HG03108 (cell line): Measurements from ENCODE around the gene SLC4A11.

Source experiments
- ATAC-seq: cut with Tn5 transposase; IDR thresholded peaks from one replicate; pipeline ENCODE4 v1.9.1; 2021; ENCODE audit warnings: moderate library complexity; ENCODE audit not compliant: unreplicated experiment

The SLC4A11 gene

DNA sequence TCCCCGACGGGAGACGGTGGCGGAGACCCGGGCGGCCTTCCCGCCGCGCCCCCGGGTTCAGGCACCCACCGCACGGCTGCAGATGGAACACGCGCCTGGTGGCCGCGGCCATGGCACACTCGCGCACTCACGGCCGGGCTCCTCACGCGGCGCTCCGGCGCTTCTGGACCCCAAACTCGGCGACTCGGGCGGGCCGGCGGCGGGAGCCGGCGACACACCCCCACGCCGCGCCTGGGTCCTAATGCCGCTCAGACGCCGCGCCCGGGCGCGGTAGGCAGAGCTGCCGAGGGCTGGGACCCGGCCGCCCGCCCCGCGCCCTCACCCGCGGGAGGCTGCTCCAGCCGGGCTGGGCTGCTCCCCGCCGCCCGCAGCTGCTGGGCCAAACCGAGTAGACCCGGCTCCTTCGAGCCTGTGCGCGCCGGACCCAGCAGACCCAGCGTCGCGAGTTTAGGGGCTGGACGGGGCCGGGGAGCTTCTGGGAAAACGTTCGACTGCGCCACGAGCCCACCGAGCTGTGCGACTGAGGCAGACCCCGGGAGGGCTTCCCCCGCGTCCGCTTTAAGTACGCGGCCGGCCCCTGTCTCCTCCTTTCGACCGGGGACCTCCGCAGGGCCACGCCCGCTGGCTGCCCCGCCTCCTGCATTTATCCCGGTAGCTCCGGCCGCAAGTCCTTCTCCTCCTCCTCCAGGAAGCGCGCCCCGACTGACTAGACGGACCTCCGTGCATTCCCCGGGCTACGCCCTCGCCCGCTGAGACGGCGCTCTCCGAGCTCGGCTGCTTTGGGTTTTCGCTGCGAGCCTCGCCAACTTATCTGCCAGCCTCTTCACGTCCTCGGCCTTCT is at the start of gene SLC4A11:
SLC4A11 (minus strand) TSS at position 165 of the 841 bp plus-strand sequence; CDS start at position 112, 53 bp downstream.
- no peak for ATAC-seq

DNA sequence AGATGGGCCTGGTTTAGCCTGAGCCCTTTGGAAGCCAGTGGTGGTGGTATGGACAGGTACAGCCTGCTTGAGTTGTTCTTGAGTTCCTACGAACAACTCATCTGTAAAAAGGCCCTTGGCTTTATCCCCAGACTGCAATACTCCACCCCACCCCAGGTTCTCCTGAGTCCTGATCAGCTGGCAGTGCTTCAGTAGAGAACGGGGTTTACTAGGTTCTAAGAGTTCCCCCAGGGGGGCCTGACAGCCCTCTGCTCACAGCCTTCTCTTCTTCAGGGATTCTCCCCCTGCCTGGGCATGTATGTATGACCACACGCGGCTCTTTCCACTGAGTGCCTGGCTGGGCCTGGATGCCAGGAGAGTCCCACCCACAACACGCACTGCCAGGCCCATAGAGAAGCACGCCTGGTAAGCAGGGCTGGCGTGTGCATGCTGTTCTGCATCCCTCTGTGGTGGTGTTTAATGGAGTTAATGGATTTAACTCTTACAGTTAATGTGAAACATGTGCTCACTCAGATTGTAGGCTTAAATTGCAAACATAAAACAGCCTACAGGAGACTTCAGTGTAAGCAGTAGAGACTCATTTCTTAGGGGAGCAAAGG is 44.3 kb upstream of the SLC4A11 start:
- ATAC-seq, result no peak

DNA sequence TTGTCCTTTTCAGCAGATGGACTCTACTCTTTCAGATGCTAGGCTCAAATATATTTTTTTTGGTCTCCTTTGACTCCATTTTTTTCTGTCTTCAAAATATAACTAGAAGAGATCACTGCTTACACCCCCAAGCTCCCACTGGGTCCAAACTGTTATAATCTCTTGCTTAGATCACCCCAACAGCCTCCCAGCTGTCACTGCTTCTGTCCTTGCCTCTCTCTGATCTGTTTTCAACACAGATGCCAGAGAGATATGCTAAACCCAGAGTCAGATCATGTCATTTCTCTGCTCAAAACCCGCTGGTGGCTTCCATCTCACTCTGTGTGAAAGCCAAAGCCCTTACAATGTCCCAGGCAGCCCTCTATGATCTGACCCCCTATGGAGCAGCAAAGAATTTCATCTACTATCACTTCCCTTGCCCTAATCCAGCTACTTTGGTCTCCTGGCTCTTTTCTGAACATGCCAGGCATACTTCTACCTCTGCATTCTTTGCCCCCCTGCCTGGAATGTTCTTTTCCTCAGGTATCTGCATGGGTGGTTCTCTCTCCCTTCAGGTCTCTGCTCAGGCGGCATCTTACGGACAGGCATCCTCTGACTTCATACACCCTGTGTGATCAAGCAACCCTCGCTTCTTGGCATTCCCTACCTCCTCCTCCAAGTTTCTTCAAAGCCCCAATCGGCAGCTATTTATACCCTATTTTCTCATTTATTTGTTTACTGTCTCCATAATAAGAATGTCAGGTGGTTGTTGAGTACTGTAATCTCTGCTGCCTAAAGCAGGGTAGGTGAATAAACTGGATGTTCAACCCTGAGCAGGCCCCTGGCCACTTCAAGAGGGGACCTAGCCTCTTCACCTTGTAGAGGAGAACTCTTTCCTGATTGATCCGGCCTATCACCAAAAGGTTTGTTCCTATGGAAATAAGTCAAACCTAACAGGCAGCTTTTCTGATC is 43.6 kb upstream of the SLC4A11 start:
- ATAC-seq, result no peak

DNA sequence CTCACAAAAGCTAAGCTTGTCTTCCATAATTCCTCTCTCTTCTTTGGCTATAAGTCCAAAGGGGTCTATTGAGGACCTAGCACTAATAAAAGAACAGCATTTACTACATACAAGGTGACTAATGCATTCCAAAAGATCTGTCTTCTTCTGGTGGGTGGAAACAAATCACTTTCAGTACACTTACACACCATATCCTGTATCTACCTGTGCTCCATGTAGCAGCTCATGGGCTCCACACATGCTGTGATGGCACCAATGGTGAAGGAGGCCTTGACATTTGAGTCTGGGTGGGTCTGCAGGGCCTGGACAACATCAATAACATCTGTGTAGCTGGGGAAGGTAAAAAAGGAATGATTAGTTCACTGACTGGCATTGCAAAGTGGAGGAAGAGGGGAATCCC is 42.4 kb upstream of the SLC4A11 start:
- no peak for ATAC-seq

DNA sequence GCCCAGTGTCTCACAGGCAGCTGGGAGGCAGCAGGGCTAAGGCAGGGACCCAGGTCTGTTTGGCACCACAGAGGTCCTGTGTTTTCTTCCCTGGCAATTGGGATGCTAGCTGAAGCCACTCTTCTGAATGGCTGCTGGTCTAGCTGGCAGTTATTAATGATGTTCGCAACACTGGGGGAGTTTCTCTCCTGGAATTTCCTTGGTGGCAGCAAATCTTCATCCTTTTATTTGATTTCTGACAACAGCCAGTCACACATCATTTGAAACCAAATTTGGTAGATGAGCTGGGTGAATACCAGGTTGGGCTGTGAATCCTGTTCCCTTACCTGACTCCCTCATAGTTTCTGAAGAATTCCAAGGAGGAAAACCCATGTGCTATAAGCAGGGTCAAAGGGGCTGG is 40.8 kb upstream of the SLC4A11 start:
- ATAC-seq, result no peak

DNA sequence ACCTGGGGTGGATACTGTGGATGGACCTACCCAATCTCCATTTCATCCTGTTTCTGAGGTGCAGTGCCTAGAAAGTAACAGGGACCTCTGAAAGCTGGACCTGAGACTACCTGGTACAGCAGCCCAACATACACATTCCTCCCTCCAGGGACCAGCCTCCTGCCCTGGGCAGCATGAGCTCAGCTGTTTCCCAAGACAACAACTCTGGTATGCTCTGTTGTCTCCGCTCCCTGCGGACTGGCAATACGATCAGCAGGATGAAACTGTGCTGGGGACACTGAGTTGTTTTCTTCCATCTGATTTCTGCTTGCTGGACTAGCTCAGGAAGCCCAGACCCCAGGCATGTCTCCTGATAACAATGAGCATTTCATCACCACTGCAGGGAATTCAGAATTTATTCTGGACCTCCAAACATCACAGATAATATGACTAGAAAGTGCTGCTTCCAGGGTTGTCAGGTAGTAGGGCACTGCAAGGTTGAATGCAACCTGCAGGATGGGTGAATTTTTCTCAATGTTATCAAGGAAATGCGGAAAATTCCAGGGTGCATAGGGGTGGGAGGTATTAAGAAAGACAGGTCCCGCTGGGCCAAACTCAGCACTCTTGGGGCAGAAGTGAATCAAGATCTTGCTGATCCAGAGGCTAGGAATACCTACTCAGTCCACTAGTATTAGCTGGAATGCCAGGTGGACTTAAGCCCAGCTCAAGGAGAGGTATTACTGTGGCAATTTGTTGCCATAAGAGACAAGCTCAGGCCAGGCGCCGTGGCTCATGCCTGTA is 38.9 kb upstream of the SLC4A11 start:
- no peak for ATAC-seq

DNA sequence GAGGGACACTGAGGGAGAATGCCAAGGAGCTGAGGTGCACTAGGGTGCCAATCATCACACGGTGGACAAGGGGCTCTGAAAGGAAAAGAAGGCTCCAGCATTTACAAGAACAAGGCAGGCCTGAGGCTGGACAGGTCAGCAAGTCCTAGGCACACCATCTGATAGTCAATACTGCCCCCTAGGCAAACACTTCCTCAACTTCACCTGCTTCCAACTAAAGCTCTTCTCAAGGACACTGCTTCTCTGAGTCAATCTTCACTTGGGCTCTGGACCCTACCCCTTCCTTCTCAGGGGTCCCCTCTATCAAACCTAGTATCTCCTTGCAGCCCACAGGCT is 37.7 kb upstream of the SLC4A11 start:
- no peak for ATAC-seq

DNA sequence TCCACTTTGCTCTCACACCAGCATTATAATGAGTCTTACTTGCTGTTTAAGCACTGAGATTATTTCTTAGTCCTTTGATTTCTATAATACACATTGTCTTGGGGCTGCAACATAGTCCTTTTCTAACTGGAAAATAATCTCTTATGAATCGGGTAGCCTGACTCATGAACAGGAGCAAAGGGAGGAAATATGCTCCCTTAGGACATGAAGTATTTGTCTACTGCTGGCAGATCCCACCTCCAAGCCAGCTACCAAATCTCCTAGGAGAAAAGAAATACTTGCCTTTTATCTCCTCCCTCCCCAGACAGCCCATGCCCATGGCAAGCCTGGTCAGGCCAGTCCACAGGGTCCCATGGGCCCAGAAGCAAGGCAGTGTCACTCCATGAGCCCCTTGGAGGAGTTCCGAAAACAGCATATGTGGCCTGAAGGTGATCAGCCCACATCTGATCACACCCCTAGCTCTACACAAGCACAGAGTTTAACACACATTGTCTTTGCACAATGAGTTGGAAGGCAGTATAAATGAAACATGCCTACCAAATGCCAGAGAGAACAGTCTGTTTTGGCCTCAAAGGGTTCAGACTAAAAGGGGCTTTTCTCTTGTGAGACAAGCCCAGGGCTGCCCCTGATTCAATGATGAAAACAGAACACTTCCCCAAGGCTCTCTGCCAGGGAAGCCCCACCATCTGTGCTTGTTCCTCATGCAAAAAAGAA is 37.1 kb upstream of the SLC4A11 start:
- no peak for ATAC-seq

DNA sequence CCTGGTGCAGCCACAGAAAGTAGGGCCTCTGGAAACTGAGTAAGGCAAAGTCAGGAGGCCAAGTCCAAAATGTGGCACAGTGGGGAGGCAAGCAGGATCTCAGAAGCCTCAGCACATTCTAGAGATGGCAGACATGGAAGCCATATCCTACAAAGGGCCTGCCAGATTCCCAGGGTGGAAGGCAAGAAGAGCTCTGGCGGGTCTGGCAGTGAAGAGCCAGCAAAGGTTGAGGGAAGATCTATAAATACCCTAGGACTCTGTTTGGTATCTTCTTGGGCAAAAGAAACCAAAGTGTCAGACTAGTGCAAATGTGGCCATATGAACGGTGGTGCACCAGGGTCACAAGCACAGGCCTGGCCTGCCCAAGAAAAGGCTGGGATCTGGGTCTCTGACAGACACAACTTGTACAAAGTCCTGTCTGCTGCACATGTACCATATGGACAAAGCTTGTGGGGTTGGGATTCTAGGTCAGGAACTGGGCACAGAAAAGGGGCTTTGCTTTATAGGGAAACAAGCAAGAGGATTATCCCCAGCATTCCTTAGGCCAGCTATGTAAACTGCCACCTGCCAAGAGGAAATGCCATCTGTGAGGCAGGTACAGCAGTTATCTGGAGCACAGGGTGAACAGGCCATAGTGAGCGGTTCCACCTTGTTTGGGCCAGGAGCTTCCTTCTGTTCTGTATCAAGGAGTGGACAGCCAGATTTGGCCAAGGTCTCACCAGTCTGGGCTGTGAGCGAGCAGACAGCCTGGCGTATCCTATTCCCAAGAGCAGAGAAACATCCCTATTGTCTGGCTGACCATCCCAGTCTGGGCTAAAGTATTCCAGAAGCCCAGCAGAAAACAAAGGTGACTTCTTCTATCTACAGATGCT is 36.3 kb upstream of the SLC4A11 start:
- ATAC-seq, result no peak

DNA sequence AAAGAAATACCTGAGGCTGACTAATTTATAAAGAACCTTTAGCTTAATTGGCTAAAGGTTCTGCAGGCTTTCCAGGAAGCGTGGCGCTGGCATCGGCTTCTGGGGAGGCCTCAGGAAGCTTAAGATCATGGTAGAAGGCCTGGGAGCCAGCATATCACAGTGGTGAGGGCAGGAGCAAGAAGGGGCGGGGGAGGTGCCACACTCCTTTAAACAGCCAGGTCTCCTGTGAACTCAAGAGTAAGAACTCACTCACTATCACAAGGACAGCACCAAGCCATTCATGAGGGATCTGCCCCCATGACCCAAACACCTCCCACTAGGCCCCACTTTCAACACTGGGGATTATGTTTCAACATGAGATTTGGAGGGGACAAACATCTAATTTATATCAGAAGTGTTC is 34.4 kb upstream of the SLC4A11 start:
- ATAC-seq, result no peak

DNA sequence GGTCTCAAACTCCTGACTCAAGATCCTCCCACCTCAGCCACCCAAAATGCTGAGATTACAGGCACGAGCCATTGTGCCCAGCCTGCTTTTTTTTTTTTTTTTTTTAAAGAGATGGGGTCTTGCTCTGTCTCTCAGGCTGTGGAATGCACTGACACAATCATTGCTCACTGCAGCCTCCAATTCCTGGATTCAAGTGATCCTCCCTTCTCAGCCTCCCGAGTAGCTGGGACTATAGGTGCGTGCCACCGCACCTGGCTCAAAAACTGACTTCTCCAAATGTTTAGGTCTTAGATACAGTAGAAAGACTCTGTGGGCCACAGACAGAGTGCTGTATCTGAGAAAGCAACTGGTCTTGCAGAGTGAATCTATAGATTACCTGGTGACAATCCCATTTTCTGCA is 31.1 kb upstream of the SLC4A11 start:
- ATAC-seq, result no peak

DNA sequence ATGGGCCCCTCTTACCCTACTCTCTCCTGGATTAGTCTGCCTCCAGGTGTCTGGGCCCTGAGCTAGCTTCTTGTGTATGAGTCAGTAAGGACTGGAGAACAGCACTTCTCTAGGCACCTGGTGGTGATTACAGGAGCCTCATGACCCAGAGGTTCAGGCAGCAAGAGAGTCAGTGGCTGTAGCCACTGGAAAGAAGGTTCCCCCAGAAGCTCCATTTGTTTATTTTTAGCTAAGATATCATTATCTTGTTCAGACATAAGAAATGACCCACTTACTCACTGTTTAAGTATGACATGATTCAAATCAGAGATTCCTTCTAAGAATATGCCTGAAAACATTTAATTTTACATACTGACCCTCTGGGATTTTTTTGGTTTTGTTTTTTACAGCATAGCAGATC is 23.6 kb upstream of the SLC4A11 start:
- ATAC-seq, result no peak

DNA sequence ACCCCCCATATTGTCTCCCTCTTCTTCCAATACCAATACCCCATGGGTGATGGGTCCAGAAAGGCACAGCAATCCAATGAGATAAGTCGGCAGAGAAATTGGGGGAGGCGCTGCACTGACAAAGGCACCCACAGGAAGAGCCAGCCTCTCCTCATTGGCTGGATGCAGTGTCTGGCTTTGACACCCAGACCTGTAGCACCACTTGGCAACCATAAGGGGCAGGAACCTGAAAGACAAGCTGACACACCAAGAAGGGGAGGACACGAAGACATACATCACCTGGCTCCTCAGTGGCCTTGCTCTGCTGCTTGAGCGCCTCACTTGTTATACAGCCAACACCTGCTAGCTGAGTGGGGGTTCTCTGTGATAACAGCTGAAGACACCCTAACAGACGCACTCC is 19.4 kb upstream of the SLC4A11 start:
- ATAC-seq, result no peak

DNA sequence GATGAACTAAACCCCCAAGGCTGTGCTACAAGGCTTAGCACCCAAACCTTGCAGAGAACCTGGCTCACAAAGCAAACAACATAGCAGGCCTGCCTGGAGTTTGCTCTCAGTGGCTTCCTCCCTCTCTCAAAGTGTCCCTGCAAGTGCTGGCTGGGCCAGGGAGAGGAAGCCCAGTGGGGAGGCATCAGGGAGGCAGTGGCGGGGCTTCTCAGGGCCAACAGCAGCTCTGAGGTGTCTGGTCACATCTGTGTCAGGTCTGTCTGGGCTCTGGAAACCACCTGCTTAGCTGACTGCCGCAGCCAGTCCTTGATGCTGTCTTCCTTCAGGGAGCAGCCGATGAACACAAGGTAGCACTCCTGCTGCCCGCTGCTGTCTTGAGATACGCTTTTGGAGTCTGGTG is 16.7 kb upstream of the SLC4A11 start:
- no peak for ATAC-seq

DNA sequence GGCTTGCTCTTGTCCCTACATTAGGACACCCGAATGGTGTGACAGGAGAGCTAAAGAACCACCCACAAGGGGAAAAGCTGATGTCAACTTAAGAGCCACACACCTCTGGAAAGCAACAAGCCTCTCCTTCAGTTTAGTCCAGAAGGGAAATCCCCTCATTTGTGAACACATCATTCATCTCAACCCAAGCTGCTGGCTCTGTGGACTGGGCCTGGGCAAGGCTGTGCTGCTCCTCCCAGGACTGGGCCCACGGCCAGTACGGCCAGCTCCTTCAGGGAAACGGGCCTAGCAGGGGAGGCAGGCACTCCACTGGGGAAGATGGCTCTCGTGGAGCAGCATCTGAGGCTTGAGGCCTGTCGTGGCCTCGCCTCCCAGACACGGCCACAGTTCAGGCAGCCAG is 12.8 kb upstream of the SLC4A11 start:
- no peak for ATAC-seq

DNA sequence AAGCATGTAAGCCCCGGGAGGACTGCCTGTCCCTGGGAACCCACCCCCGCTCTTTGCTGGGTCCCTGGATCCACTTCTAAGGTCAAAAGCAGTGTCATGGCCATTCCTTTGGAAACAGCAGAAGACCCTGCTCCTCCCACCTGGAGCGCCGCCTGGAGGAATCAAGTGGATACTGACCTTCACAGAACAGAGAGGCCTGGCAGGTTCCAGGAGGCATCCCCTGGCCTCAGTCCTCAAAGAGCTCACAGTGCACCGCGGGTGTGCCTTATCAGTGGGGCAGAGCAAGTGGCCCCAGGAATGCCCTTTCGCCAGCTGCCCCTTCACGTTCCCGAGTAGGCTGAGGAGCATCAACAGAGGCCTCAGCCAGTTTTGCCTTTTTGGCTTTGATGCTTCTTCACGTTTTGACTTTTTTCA is 11.1 kb upstream of the SLC4A11 start:
- ATAC-seq, result no peak

DNA sequence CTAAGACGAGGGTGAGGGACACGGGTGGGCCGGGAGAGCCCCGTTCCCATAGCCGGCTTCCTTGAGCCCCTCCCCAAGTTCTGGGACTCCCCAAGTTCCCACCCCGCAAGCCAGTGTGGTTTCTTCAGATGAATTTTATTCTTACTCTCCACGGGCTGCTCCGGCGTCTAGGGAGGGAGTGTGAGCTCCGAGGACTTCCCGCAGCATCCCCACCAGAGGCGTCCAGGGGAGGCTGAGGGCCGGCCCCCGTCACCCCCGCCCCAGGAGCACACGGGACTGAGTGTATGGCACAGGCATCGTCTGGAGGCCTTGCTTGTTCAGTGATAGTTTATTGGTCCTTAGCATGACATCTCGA is 10.0 kb upstream of the SLC4A11 start:
- no peak for ATAC-seq

DNA sequence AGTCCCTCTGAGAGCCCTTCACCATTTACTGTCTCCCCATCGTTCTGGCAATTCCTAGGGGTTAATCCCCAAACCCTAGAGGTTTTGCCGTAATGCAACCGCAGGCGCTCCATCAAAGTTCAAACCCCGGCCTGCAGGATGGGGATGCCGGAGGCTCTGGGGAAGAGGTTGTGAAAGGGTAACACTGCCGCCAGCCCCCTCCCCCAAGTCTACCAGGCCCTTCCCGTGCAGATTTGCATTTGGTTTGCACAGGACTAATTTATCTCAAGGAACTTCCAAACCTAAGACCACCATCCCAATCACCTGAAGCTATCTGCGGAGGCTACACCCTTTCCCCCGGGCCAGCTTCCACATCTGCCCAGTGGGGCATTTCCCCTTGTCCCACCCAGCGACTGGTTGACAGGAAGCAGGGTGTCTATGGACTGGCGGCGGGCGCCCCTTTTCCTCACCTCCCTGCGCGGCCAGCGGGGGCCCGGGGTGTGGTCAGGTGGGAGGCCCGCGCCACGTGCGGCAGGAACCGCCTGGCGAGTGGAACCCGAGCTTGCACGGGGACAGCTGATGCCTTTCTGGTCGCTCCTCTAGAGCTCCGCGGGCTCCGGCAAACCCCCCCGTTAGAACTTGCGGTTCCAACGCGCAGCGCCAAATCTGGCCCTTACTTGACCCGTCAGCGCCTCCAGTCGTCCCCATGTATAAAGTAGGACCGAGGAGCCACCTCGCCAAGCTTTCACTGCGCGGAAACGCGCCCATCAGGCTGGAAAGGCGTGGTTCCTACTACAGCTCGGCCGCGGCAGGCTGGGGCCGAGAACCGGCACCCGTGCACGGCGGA is 9.4 kb upstream of the SLC4A11 start:
- ATAC-seq, result no peak

DNA sequence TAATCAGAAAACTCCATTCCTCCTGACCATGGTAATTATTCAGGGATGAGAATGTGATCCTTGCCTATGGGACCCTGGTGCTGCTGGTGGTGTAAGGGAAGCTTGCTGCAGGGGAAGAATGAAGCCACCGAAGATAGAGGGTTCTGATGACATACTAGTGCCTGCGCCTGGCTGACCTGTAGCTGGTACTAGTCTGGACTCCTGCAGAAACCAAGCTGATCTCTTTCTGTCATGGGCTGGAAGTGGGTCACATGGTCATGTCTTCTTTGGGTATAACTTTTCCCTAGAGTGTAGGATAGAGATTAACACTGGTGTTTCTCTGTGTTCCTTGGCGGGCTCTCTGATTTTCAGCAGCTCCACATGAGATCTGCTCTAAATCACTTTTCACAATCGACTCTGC is 8.6 kb upstream of the SLC4A11 start:
- ATAC-seq, result no peak
